HG03354 (cell line): ENCODE data around the gene TANC1.

ENCODE experiments used
- ATAC-seq: cut with Tn5 transposase; IDR thresholded peaks from one replicate; pipeline ENCODE4 v1.9.1; 2021; ENCODE audit warnings: mild to moderate bottlenecking; ENCODE audit not compliant: unreplicated experiment, poor library complexity, severe bottlenecking

Gene TANC1

DNA sequence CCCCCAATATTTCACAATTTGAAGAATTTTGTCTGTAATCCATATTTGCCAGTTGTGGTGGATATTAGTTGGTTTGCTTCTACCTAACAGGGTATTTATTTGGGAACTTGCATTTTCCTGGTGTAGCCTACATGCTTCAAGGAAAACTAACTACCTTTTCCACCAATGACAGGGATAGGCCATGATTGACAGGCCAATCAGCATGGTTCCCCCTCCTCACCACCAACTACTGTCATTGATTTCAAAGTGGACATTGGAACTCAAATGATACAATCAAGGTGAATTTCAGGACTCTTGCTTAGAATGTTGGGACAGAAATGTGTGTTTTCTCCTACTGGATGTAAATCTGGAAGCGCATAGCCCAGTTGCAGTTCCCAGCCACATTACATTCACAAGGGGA lies 10.1 kb upstream of the TANC1 start:
- ATAC-seq, result no peak

GRCh38 chr2:158960193-158960592 lies 8.2 kb upstream of the TANC1 start:
- no peak for ATAC-seq

DNA sequence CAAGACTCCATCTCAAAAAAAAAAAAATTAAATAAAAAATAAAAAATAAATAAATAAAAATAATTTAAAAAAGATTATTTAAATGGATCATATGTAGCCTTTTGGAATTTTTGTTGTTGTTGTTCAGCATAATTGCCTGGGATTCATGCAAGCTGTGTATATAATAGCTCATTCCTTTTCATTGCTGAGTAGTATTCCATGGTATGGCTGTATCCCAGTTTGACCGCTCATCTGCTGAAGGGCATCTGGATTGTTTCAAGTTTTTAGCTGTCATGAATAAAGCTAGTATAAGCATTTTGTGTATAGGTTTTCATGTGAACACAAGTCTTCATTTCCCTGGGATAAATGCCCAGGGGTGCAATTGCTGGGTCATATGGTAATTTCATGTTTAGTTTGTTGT lies 6.4 kb upstream of the TANC1 start:
- no peak for ATAC-seq

DNA sequence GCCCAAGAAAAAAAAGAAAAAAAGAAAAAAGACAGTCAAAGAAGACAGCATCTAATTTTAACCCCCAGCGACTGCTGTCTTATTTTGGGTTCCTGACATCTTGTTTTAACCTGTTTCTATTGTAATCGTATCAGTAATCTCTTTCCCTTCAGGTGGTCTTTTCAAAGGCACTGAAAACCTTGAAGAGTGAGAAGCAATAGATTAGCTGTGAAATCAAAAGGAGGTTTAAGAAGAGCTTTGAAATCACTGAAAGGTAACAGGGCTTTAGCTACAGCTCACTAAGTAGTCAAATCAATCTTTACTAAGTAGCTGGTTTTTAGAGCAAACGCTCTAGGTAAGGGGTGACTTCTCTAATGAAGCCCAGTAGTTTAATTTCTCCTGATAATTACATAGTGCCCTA lies 5.4 kb upstream of the TANC1 start:
- no peak for ATAC-seq

DNA sequence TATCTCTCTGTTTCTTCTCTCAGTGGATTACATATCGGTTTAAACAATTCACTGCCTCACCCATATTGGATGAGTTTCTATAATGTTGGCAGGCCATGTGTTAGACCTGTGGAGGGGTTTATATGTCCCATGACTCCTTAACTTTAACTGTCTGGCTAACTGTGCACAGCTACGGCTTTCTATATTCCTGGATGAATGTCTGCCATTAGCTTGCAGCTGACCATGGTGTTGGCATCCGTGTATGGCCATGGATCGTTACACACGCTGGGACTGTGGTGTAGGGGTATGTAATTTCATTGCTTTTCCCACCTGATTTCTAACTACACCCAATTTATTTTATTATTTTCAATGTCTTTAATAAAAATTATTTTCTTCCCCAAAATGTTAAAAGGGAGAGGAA lies 3.3 kb upstream of the TANC1 start:
- ATAC-seq, result no peak

- ATAC-seq, result no peak
These were observed 2.8 kb upstream of the TANC1 start for GRCh38 chr2:158965641-158966040.

- no peak for ATAC-seq
These were observed 2.1 kb upstream of the TANC1 start for GRCh38 chr2:158966312-158966711.

- no peak for ATAC-seq
These were observed 1.2 kb upstream of the TANC1 start for GRCh38 chr2:158967114-158967730.

GRCh38 chr2:158967731-158968395 lies 577 bp upstream of the TANC1 start:
- ATAC-seq, result peak; percentile 2

GRCh38 chr2:158969162-158969714 lies 798 bp downstream of the TANC1 start:
- ATAC-seq, result no peak

GRCh38 chr2:158969715-158970240 lies 1.3 kb downstream of the TANC1 start:
- no peak for ATAC-seq

DNA sequence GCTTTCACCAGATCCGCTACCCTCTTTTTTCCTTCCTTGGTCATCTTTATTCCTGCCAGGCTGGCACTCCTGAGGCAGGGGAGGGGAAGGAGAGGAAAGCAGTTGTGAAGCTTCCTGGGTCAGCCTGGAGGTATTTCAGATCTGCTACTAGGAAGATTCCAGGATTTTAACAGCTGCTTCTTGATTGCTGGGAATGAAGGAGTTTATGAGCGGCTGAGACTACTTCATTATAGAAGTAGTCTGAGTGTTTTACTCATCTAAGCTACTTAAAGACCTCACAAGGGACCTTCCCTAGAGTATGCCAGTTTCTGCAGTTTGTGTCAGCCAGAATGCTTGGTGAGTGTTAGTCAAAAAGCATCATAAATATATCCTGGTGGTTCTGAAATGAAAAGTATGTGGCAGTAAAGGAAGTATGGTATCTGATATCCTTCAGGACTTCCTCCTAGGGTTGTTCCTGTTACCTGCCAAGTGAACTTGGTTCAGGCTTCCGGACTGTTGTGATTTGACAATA lies 1.9 kb downstream of the TANC1 start:
- no peak for ATAC-seq

DNA sequence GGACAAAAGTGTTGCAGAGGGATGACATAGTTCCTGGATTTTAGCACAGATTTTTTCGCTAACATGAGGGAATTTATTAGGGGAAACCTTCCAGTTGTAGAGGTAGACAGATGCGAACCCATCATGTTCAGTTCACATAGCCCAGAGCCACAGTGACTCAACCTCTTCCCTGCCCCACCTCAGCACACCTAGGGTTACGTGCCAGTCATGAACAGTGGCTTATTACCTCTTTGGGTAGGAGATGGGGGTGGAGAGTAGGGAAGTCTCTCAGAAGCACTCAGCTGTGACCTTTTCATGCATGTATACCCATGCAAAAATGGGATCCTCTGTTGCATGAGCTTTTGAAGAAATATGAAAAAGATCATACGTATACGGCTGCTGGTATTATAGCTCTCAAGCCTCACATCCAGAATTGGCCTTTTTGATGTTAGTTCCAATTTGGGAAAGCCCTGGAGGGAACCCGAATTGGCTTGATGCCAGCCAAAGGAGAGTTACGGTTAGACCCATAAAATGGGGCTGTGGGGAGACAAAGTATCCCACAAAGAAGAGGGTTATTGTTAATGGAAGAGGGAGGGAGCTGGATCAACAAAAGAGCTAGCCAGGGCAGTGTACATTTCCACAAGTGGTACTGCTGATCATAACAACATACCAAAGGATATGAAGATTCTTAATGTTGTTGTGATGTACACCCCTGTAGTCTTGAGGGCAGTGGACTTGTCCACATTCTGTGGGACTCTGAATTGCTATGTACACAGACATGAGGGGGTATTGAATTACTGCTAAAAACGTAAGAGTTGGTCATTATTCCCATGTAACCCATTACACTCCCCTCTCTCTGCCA lies 4.9 kb downstream of the TANC1 start:
- ATAC-seq, result no peak

- ATAC-seq, result no peak
These were observed 7.0 kb downstream of the TANC1 start for GRCh38 chr2:158975271-158975921.

GRCh38 chr2:158979772-158980171 lies 11.3 kb downstream of the TANC1 start:
- no peak for ATAC-seq

GRCh38 chr2:158984604-158985135 lies 16.2 kb downstream of the TANC1 start:
- no peak for ATAC-seq

DNA sequence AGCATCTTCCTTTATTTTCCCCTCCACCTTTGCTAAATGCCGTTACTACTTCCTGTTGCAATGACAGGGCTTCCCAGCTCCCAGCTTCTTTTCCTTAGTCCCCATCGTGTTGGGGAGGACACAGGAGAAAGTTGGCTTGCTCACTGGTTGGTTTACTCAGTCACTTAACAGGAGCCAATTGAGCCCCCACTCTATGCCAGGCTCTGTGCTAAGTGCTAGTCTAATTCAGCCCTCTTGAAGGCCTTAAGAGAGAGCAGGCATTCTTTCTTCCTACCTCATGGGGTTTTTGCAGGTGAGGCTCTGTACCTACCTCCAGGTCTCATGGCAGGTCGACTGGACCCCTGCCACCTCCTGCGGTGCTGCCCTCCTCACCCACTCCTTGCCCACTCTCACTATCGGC lies 20.1 kb downstream of the TANC1 start:
- no peak for ATAC-seq

DNA sequence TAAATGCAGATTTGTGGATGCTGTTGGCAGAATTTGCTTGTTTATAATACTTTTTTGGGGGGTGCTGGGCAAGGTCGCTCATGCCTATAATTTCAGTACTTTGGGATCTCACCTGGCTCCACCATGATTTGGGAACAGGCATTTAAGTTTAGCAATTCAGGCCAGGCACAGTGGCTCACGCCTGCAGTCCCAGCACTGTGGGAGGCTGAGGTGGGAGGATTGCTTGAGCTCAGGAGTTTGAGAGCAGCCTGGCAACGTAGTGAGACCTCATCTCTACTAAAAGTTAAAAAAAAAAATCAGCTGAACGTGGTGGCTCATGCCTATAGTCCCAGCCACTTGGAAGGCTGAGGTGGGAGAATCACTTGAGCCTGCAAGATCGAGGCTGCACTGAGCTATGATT lies 20.7 kb downstream of the TANC1 start:
- ATAC-seq, result no peak

GRCh38 chr2:158990397-158991214 lies 22.2 kb downstream of the TANC1 start:
- no peak for ATAC-seq
